Fibroblast of the conjunctiva (primary cell): ENCODE data around the gene LCK.

ENCODE experiments used
- DNase-seq: peaks from one replicate; pipeline ENCODE4 v3.0.0-alpha.2; 2010; ENCODE audit warnings: low read depth

LCK gene

DNA sequence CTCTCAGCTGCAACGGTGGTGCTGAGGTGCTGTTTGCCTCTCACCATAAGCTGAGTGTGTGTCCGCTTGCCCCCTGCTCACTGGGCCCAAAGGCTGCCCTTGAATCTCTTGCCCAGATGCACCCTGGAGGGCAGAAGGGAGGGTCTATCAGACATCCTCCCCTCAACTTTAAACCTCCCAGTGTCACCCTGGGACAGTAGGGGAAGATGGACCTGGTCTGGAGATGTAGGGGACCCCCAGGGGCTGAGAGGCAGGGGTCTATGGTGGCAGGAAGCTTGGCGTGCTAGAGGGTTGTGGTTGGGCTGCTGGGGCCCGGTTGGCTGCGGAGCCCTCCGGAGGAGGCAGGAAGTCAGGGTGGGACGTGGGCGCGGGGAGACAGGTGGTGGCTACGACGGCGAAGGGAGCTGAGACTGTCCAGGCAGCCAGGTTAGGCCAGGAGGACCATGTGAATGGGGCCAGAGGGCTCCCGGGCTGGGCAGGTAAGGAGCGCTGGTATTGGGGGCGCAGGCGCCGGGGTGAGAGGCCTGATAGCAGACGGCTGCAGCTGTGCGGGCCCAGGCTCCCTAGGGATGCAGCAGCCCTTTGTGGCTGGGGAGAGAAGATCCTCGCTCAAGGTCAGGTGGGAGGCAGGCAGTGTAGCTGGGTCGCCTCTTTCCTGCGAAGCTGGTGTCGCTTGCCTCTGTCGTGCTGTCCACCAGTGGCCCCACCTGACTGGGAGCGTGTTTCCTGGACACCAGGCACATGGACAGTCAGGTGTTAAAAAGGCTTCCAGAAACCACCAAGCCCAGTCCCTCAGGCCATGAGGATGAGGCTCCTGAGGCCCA lies at the start of gene LCK:
TSS of gene LCK (plus strand) at position 373 of the 824 bp plus-strand sequence. CDS start 23,065 bp downstream, outside the sequence.
- no peak for DNase-seq

DNA sequence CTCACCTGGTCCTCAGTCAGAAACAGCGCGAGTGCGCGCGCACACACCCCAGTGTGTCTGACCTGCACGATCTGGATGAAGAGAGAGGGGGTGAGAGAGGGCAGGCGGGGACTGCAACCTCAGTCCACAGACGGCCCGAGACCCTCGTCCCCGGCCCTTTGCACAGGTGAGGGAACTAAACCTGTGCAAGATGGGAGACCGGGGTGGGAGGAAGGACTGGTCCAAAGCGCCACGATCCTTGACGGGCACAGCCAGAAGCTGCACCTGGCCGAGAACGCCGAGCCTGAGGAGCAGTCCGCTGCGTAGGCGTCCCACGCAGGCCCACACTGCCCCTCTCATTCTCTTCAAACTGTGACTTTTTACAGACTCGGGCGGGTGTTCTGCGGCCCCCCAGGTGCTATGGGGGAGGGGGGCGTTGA lies 46.1 kb upstream of the LCK start:
- DNase-seq: no peak

GRCh38 chr1:32205401-32206370 lies 45.4 kb upstream of the LCK start, which contains the start of gene IQCC:
Gene IQCC (plus strand): TSS chr1:32205671. CDS start chr1:32205682, 11 bp downstream.
- peak; percentile 57 for DNase-seq

GRCh38 chr1:32208469-32208868 lies 42.6 kb upstream of the LCK start:
- DNase-seq: no peak

- DNase-seq: no peak
Observed at GRCh38 chr1:32208891-32209328, 42.2 kb upstream of the LCK start, which contains the start of gene DCDC2B. Gene DCDC2B (plus strand): TSS chr1:32209089. CDS start chr1:32209094, 5 bp downstream.

DNA sequence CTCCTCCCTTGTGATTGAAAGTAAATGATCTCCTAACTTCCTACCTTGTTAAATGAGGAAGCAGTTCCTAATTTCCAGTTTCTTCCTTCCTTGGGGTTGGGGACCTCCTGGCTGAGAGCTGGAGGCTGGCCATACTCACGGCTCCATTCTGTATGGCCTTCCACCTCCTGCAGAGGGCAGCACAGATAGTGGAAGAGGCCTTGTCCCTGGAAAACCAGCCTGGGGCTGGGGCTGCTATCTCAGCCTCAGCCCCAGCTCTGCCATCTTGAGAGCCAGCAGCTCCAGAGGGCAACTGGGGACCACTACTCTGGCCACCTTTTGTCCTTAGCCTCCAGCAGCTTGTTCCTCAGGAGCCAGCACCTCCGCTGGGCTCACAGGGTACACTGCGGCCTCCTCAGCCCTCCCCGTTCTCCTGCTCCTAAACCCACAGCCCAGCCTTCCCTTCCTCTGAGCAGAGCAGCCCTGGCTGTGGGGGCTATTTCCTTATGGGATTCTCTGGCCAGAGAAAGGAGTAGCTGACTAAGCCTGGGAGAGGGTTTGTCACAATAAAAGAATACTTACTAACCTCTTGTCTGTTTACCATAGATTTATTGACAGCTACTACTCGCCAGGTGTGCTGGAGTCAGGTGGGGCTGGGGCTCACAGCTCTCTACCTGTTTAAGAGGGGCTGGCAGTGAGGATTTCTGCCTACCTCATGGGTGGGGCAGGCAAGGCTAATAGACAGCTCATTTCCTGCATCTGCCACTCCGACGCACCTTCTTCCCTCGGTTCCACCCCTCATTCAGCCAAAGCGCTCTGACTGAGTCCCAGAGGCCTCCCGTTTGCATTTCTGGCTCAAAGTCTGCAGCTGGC lies 35.2 kb upstream of the LCK start:
- no peak for DNase-seq

GRCh38 chr1:32216566-32216965 lies 34.5 kb upstream of the LCK start:
- no peak for DNase-seq

DNA sequence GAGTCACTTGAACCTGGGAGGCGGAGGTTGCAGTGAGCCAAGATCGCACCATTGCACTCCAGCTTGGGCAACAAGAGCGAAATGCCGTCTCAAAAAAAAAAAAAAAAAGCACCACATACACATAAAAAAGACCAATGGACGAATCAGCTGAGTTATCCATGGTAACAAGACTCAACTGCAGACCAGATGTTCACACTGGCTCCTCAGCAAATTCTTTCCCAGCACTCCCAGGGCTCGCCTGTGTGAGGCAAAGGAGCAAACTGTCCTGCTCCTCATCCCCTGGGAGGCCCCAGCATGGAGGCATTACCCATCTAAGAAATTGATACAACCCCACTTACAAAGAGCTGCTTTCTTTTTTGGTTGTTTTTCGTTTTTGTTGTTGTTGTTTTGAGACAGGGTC lies 32.0 kb upstream of the LCK start:
- DNase-seq: no peak

GRCh38 chr1:32220746-32221580 lies 30.1 kb upstream of the LCK start:
- no peak for DNase-seq

GRCh38 chr1:32221581-32221979 lies 29.5 kb upstream of the LCK start:
- no peak for DNase-seq

- DNase-seq: peak; percentile 79
Observed at GRCh38 chr1:32221980-32222755, 28.9 kb upstream of the LCK start, which contains the start of the genes EIF3I and TMEM234. Gene EIF3I (plus strand): TSS chr1:32222407. CDS start chr1:32222442, 35 bp downstream. Gene TMEM234 (minus strand): TSS chr1:32222353. CDS start chr1:32222322, 31 bp downstream.

DNA sequence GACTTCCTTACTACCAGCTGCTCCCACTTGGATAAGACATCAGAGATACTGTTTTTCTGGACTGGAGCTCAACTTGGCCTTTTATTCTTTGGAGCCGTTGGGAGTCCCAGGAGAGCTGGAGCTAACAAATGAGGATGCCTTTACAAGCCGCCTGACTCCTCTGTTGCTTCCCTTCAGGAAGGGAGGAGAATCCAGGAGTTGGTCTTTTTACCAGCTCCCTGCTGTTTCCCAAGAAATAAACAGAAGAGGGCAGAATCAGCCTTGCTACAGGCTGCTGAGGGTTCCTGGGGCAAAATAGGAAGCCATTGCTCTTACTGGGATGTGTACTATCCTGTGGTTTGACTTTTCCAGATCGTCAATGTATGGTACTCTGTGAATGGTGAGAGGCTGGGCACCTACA lies 27.4 kb upstream of the LCK start:
- DNase-seq: no peak

DNA sequence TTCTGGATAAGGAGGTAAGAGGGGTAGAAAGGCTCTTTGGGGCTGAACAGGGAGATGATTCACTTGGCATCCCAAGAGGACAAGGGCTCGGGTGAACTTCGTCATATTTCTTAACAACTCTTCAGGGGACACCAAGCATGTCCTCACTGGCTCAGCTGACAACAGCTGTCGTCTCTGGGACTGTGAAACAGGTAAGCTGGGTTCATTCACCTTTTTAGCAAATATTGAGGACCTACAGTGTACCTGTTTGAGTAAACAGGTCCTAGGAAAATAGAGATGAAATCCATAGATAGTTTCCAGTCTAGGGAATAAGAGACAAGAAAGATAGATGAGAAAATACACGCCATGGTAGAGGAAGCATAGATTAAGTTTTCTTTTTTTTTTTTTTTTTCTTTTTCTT lies 26.8 kb upstream of the LCK start:
- DNase-seq: no peak

DNA sequence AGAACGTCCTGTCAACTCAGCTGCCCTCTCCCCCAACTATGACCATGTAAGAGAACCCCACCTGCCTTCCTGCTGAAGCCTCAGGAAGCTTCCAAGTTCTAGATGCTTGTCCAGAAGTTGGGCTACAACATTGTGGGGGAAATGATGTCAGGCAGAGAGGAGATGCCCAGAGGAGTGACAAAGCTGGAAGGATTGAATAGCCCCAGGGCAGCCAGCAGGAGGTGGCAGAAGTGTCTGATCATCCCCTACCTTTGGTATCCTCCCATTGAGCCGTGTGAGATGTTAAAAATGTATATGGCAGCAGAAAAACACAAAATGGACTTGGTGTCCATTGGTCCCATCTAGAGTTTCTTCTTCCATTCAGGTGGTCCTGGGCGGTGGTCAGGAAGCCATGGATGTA lies 22.3 kb upstream of the LCK start:
- DNase-seq: no peak

DNA sequence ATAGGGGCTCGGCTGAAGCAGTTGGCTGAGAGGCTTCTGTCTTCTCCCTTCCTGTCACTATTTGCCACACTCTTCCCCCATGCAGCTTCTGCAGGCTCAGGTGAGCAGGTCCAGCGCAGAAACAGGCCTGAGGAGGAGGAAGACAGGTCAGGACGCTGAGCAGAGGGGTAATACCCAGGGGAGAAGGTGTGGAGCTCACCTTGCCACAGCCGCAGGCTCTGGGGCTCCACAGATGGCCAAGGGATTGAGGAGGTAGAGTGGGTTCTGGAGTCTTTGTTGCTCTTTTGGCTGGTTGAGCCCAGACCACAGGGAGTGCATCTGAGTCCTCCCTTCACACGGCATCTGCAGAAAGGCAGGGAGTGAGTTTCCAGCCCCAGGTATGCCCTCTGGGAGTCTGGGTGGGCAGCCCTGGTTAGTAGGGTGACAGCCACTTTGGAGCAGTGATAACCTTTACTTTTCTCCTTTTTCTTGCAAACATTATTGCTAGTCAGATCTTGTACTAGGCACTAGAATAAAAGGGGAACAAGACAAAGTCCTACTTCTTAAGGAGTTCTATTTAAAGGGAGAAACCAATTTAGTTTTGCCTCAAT lies 19.1 kb upstream of the LCK start:
- DNase-seq: no peak

DNA sequence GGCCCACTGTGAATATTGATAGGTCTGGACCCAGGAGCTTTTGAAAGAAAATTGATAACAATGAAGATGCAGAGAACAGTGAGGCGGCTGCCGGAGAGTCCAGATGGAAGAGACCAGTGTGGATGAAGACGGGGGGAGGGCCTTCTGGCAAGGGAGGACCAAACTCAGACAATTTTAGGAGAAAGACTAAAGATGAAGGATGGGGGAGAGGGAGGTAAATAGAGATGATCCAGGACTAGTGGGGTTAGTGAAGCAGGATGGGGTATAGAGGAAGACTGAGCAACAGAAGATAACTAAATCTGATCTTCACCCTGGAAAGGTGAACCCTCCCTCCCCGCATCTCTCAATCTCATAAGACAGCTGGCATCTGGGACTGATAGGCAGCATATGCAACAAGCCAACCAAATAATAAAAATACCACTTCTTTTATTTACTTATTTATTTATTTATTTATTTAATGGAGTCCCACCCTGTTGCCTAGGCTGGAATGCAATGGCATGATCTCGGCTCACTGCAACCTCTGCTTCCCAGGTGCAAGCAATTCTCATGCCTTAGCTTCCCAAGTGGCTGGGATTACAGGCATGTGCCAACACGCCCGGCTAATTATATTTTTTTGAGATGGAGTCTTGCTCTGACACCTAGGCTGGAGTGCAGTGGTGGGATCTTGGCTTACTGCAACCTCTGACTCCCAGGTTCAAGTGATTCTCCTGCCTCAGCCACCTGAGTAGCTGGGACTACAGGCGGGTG lies 18.3 kb upstream of the LCK start:
- DNase-seq: no peak

- DNase-seq: no peak
Observed at GRCh38 chr1:32234792-32235191, 16.3 kb upstream of the LCK start.

- DNase-seq: no peak
Observed at GRCh38 chr1:32239337-32239736, 11.7 kb upstream of the LCK start.

- DNase-seq: no peak
Observed at GRCh38 chr1:32239790-32240139, 11.3 kb upstream of the LCK start.
